ENCODE results near the gene VWA3B. TPM values are rescaled to one million over a fixed set of nuclear protein-coding genes. Genes with fewer than 3 reads are reported as not detected.

Gene VWA3B
- total and polyA plus RNA-seq, 2 experiments from 2014 or later: 0.80 TPM; not detected in 1

GRCh38 chr2:98118852-98119251 lies 31.9 kb downstream of the VWA3B start:
- Histone ChIP-seq H3K4me1 (ENCODE audit: insufficient read depth) (no peaks in the 10 kb centered on the region), H3K9me3 (ENCODE audit: low read depth) (no peaks in the 10 kb centered on the region), H3K4me3 (no peak overlapping the region), H3K79me2 (no peaks in the 10 kb centered on the region), H3K27me3 (peaks cover 3% of the 10 kb centered on the region), H3K36me3 (replicated peaks; ENCODE audit: insufficient read depth, low read depth) (no peaks in the 10 kb centered on the region), H4K20me1 (ENCODE audit: insufficient read depth, poor library complexity, severe bottlenecking) (no peaks in the 10 kb centered on the region), H3K27ac (no peak overlapping the region), H3K4me2 (no peak overlapping the region), H3K9me2 (replicated peaks; ENCODE audit: insufficient read depth) (no peaks in the 10 kb centered on the region), H2AFZ (no peak overlapping the region)
- no peak for DNase-seq (ENCODE audit: low spot score)
- TF ChIP-seq EZH2 (IDR thresholded peaks at IDR 0.05; ENCODE audit: borderline replicate concordance) (no peak), EZH2phosphoT487 (IDR thresholded peaks at IDR 0.05; ENCODE audit: low read depth, severe bottlenecking, unreplicated experiment) (no peak), CTCF (IDR thresholded peaks at IDR 0.05; ENCODE audit: poor library complexity) (no peak)
- 57% methylated on average over 2 of the region's 2 CpGs for WGBS (ENCODE audit: low lambda C conversion rate, missing lambda C conversion rate)

GRCh38 chr2:98121149-98121548 lies 34.2 kb downstream of the VWA3B start:
- WGBS (ENCODE audit: low lambda C conversion rate, missing lambda C conversion rate): 79% methylated on average over 8 of the region's 8 CpGs
- TF ChIP-seq EZH2 (IDR thresholded peaks at IDR 0.05; ENCODE audit: borderline replicate concordance): no peak
- TF ChIP-seq EZH2phosphoT487 (IDR thresholded peaks at IDR 0.05; ENCODE audit: low read depth, severe bottlenecking, unreplicated experiment): no peak
- no peak for TF ChIP-seq CTCF (IDR thresholded peaks at IDR 0.05; ENCODE audit: poor library complexity)
- Histone ChIP-seq H4K20me1 (ENCODE audit: insufficient read depth, poor library complexity, severe bottlenecking) (no peaks in the 10 kb centered on the region), H3K4me2 (no peak overlapping the region), H3K27ac (no peak overlapping the region), H3K36me3 (replicated peaks; ENCODE audit: insufficient read depth, low read depth) (no peaks in the 10 kb centered on the region), H3K9me3 (ENCODE audit: low read depth) (no peaks in the 10 kb centered on the region), H2AFZ (no peak overlapping the region), H3K4me3 (no peak overlapping the region), H3K4me1 (ENCODE audit: insufficient read depth) (no peaks in the 10 kb centered on the region), H3K79me2 (no peaks in the 10 kb centered on the region), H3K27me3 (peaks cover 3% of the 10 kb centered on the region), H3K9me2 (replicated peaks; ENCODE audit: insufficient read depth) (no peaks in the 10 kb centered on the region)
- DNase-seq (ENCODE audit: low spot score): no peak

- H4K20me1 ChIP-seq (ENCODE audit: insufficient read depth, poor library complexity, severe bottlenecking): no peaks in the 10 kb centered on the region
- no peak for DNase-seq (ENCODE audit: low spot score)
- no peaks in the 10 kb centered on the region for H3K4me1 ChIP-seq (ENCODE audit: insufficient read depth)
- no peak overlapping the region for H3K4me3 ChIP-seq
- H3K27me3 ChIP-seq: peaks cover 3% of the 10 kb centered on the region
- H3K9me3 ChIP-seq (ENCODE audit: low read depth): no peaks in the 10 kb centered on the region
- no peak overlapping the region for H3K4me2 ChIP-seq
- H2AFZ ChIP-seq: no peak overlapping the region
- 79% methylated on average over 3 of the region's 3 CpGs for WGBS (ENCODE audit: low lambda C conversion rate, missing lambda C conversion rate)
- H3K27ac ChIP-seq: no peak overlapping the region
- H3K9me2 ChIP-seq (replicated peaks; ENCODE audit: insufficient read depth): no peaks in the 10 kb centered on the region
- H3K36me3 ChIP-seq (replicated peaks; ENCODE audit: insufficient read depth, low read depth): no peaks in the 10 kb centered on the region
- H3K79me2 ChIP-seq: no peaks in the 10 kb centered on the region
- no peak for TF ChIP-seq CTCF (IDR thresholded peaks at IDR 0.05; ENCODE audit: poor library complexity)
- no peak for TF ChIP-seq EZH2 (IDR thresholded peaks at IDR 0.05; ENCODE audit: borderline replicate concordance)
- TF ChIP-seq EZH2phosphoT487 (IDR thresholded peaks at IDR 0.05; ENCODE audit: low read depth, severe bottlenecking, unreplicated experiment): no peak
Measured at GRCh38 chr2:98122524-98122923, 35.6 kb downstream of the VWA3B start.

- Histone ChIP-seq H2AFZ (no peak overlapping the region), H3K4me2 (no peak overlapping the region), H3K9me3 (ENCODE audit: low read depth) (no peaks in the 10 kb centered on the region), H3K27ac (no peak overlapping the region), H3K79me2 (no peaks in the 10 kb centered on the region), H4K20me1 (ENCODE audit: insufficient read depth, poor library complexity, severe bottlenecking) (no peaks in the 10 kb centered on the region), H3K36me3 (replicated peaks; ENCODE audit: insufficient read depth, low read depth) (no peaks in the 10 kb centered on the region), H3K9me2 (replicated peaks; ENCODE audit: insufficient read depth) (no peaks in the 10 kb centered on the region), H3K4me1 (ENCODE audit: insufficient read depth) (no peaks in the 10 kb centered on the region), H3K4me3 (no peak overlapping the region), H3K27me3 (peaks cover 3% of the 10 kb centered on the region)
- DNase-seq (ENCODE audit: low spot score): no peak
- 63% methylated on average over 8 of the region's 8 CpGs for WGBS (ENCODE audit: low lambda C conversion rate, missing lambda C conversion rate)
- TF ChIP-seq EZH2 (IDR thresholded peaks at IDR 0.05; ENCODE audit: borderline replicate concordance): no peak
- no peak for TF ChIP-seq CTCF (IDR thresholded peaks at IDR 0.05; ENCODE audit: poor library complexity)
- no peak for TF ChIP-seq EZH2phosphoT487 (IDR thresholded peaks at IDR 0.05; ENCODE audit: low read depth, severe bottlenecking, unreplicated experiment)
Measured at GRCh38 chr2:98123286-98123685, 36.3 kb downstream of the VWA3B start.
